Endodermal cell (in vitro differentiated cells): ENCODE data around the gene CAMK4. TPM values are rescaled to one million over a fixed set of nuclear protein-coding genes. Genes with fewer than 3 reads are reported as not detected.

Experiments used
- DNase-seq: peaks from one replicate; pipeline ENCODE4 v3.0.0-alpha.2; 2017
- H3K27ac ChIP-seq: 2 replicates; pipeline ENCODE4 v1.5.1; 2013; ENCODE audit warnings: mild to moderate bottlenecking, low read depth, low read length, moderate library complexity
- H3K27me3 ChIP-seq: 2 replicates; pipeline ENCODE4 v1.6.1; 2013; ENCODE audit warnings: mild to moderate bottlenecking, low read length, moderate library complexity; ENCODE audit not compliant: insufficient read depth, control insufficient read depth, poor library complexity, severe bottlenecking
- H3K36me3 ChIP-seq: 2 replicates; pipeline ENCODE4 v1.7.0; 2013; ENCODE audit warnings: mild to moderate bottlenecking, low read length, moderate library complexity; ENCODE audit not compliant: control insufficient read depth, insufficient read depth
- H3K4me1 ChIP-seq: one replicate; pipeline ENCODE4 v1.7.0; 2013; ENCODE audit warnings: low read length; ENCODE audit not compliant: control insufficient read depth, insufficient read depth
- H3K4me3 ChIP-seq: 2 replicates; pipeline ENCODE4 v1.5.1; 2013; ENCODE audit warnings: mild to moderate bottlenecking, low read length, moderate library complexity
- H3K9ac ChIP-seq: 2 replicates; pipeline ENCODE4 v1.6.1; 2013; ENCODE audit warnings: mild to moderate bottlenecking, low read length, moderate library complexity; ENCODE audit not compliant: poor library complexity, severe bottlenecking; ENCODE audit errors: extremely low read depth
- H3K9me3 ChIP-seq: 2 replicates; pipeline ENCODE4 v1.6.1; 2013; ENCODE audit warnings: mild to moderate bottlenecking, low read length, moderate library complexity; ENCODE audit not compliant: control insufficient read depth
- H3K27ac Mint-ChIP-seq: 2 replicates; pipeline ENCODE4 v1.8.0; 2020; ENCODE audit warnings: mixed read lengths
- H3K27me3 Mint-ChIP-seq: 2 replicates; pipeline ENCODE4 v1.8.0; 2021; ENCODE audit warnings: mild to moderate bottlenecking, mixed read lengths; ENCODE audit not compliant: insufficient read depth
- H3K36me3 Mint-ChIP-seq: 2 replicates; pipeline ENCODE4 v1.8.0; 2020; ENCODE audit warnings: low read depth, mixed read lengths
- H3K4me1 Mint-ChIP-seq: 2 replicates; pipeline ENCODE4 v1.8.0; 2020; ENCODE audit warnings: mixed read lengths
- H3K4me3 Mint-ChIP-seq: 2 replicates; pipeline ENCODE4 v1.8.0; 2020; ENCODE audit warnings: mild to moderate bottlenecking, moderate library complexity, mixed read lengths
- H3K9me3 Mint-ChIP-seq: 2 replicates; pipeline ENCODE4 v1.8.0; 2020; ENCODE audit warnings: mild to moderate bottlenecking, mixed read lengths
- WGBS, 2 experiments: methylation state at CpG; one replicate each; pipeline versions ENCODE4 v1.1.5 to v1.1.7; 2013; ENCODE audit warnings: missing lambda C conversion rate in 2 of 2, mixed read lengths in 1 of 2; ENCODE audit not compliant: insufficient coverage in 1 of 2, insufficient read length in 1 of 2; 5-methylcytosine and 5-hydroxymethylcytosine counted together
- total RNA-seq, 2 donors: library from RNA; stranded (reverse); fragmentation: NEBNext Ultra II Directional in 1 of 2; extraction: Animal tissue kit (Norgen Biotek cat#: 25700) in 1 of 2; gene quantifications; 2 replicates in 1 of 2; 3 replicates in 1 of 2; pipeline ENCODE4 v1.2.1, GENCODE V29; 2021
- TF ChIP-seq, protein P1 (sequence below): fragments of 200-600 bp; sonication (generic); conservative IDR thresholded peaks from 2 replicates; pipeline ENCODE4 v1.5.0; 2021; ENCODE audit warnings: antibody characterized with exemption, mild to moderate bottlenecking

CAMK4 gene
- total RNA-seq, 2 donors from 2014 or later = 2.8 to 3.9 TPM

DNA sequence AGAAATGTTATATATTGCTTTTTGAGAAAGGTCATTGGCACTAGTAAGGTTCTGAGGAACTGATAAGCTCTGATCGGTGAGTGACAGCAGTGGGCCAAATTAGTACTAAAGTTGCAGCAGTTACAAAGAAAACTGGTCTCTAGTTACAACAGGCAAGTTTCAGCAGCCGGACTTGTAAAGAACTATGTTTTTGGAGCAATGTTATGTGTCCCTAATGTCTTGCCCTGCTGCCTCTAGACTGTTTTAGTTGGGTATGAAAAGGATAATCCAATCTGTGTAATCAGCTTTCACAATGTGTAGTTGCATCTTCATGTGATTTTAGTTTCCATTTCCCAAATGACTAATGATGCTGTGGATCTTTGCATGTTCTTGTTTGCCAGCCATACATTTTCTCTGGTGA, 113.5 kb downstream of the CAMK4 start:
- TF ChIP-seq, protein P1, sequence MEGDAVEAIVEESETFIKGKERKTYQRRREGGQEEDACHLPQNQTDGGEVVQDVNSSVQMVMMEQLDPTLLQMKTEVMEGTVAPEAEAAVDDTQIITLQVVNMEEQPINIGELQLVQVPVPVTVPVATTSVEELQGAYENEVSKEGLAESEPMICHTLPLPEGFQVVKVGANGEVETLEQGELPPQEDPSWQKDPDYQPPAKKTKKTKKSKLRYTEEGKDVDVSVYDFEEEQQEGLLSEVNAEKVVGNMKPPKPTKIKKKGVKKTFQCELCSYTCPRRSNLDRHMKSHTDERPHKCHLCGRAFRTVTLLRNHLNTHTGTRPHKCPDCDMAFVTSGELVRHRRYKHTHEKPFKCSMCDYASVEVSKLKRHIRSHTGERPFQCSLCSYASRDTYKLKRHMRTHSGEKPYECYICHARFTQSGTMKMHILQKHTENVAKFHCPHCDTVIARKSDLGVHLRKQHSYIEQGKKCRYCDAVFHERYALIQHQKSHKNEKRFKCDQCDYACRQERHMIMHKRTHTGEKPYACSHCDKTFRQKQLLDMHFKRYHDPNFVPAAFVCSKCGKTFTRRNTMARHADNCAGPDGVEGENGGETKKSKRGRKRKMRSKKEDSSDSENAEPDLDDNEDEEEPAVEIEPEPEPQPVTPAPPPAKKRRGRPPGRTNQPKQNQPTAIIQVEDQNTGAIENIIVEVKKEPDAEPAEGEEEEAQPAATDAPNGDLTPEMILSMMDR = no peak
- H3K27me3 ChIP-seq = no peaks in the 10 kb centered on the region

DNA sequence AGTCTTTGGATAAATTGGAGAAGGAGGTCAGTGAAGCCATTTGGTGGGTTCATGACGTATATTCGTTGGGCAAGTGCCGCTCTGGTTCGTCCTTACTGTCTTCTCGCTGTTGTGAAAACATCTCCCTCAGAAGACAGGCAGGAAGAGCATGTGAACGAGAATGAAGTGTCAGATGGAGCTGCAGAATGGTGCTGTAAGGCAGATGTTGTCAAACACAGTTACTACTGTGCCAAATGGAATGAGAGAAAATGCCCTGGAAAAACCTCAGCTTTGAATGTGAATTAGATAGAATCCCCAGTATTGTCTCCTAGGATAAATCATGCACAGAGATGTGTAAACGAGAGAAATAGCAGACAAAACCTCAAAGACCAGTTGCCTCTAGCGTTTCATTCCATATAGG, 121.5 kb downstream of the CAMK4 start:
- Mint-ChIP-seq H3K27me3 (no peaks in the 10 kb centered on the region), H3K27ac (no peak overlapping the region), H3K4me1 (no peaks in the 10 kb centered on the region), H3K9me3 (no peaks in the 10 kb centered on the region), H3K4me3 (no peak overlapping the region), H3K36me3 (no peaks in the 10 kb centered on the region)
- Histone ChIP-seq H3K27me3 (no peaks in the 10 kb centered on the region), H3K27ac (no peak overlapping the region), H3K9me3 (no peaks in the 10 kb centered on the region), H3K4me1 (no peaks in the 10 kb centered on the region), H3K9ac (no peak overlapping the region), H3K36me3 (no peaks in the 10 kb centered on the region), H3K4me3 (no peak overlapping the region)
- DNase-seq = no peak
- TF ChIP-seq, protein P1 = no peak
- 90 to 94% methylated on average over 8 of the region's 8 CpGs for WGBS, 2 experiments

More for the DNA sequence above, 113.5 kb downstream of the CAMK4 start:
- H3K9ac ChIP-seq = no peak overlapping the region
- peaks cover 2% of the 10 kb centered on the region for H3K4me1 Mint-ChIP-seq
- no peaks in the 10 kb centered on the region for H3K36me3 ChIP-seq
- no peaks in the 10 kb centered on the region for H3K36me3 Mint-ChIP-seq
- no peak overlapping the region for H3K4me3 ChIP-seq
- no peak overlapping the region for H3K4me3 Mint-ChIP-seq
- no peaks in the 10 kb centered on the region for H3K27me3 Mint-ChIP-seq
- H3K4me1 ChIP-seq = no peaks in the 10 kb centered on the region
- no peak for DNase-seq
- WGBS, 2 experiments = 66 to 68% methylated on average over 2 of the region's 2 CpGs
- no peaks in the 10 kb centered on the region for H3K9me3 Mint-ChIP-seq
- no peaks in the 10 kb centered on the region for H3K9me3 ChIP-seq
- H3K27ac Mint-ChIP-seq = no peak overlapping the region
- no peak overlapping the region for H3K27ac ChIP-seq

DNA sequence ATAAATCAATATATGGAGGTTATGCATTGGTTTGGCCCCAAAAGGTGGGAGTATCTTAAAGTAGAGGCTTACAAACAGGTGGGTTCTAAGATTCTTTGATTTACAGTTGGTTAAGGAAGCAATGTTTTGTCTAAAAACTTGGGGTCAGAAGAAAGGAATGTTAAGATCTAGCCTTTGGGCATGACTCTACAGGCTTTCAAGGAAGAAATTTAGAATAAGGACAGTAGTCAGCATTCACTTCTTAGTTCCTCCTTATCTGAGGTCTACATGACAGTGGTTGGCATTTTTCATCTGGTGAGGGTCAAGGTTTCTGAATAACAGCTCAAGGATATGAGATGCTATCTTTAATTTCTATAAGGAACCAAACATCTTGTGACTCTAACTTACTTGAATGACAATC, 122.8 kb downstream of the CAMK4 start:
- no peak overlapping the region for H3K27ac Mint-ChIP-seq
- no peaks in the 10 kb centered on the region for H3K9me3 Mint-ChIP-seq
- H3K36me3 Mint-ChIP-seq = no peaks in the 10 kb centered on the region
- H3K27me3 Mint-ChIP-seq = no peaks in the 10 kb centered on the region
- no peak overlapping the region for H3K4me3 Mint-ChIP-seq
- no peak for DNase-seq
- Histone ChIP-seq H3K9me3 (no peaks in the 10 kb centered on the region), H3K27me3 (no peaks in the 10 kb centered on the region), H3K4me1 (no peaks in the 10 kb centered on the region), H3K9ac (no peak overlapping the region), H3K27ac (no peak overlapping the region), H3K4me3 (no peak overlapping the region), H3K36me3 (no peaks in the 10 kb centered on the region)
- no peaks in the 10 kb centered on the region for H3K4me1 Mint-ChIP-seq
- TF ChIP-seq, protein P1 = no peak
